HL-60/S4 treated with phorbol 12-myristate 13-acetate at 8.2 ng/mL for 4 days and 3 days (cell line): ENCODE data around the gene SLC35A1.
"Not testable (repeated sequence)": the region's sequence is repeated elsewhere in the genome, so short reads cannot be mapped to it uniquely, and the experiment has no call there.

ENCODE experiments used
- in situ Hi-C: fragments of 300-500 bp; cut with MboI; formaldehyde crosslinking; loops from 2 replicates; pipeline ENCODE4 v1.15.0; 2022; ENCODE audit warnings: low sequenced_read_pairs

The SLC35A1 gene

GRCh38 chr6:87472525-87473418 lies at the start of gene SLC35A1:
TSS of gene SLC35A1 (plus strand) at chr6:87472974. CDS start at chr6:87473004, 30 bp downstream.
- in situ Hi-C loops = no loop called here

GRCh38 chr6:87426789-87427188 lies 46.0 kb upstream of the SLC35A1 start:
- in situ Hi-C loops = no loop called here

GRCh38 chr6:87430499-87430898 lies 42.3 kb upstream of the SLC35A1 start:
- in situ Hi-C loops = no loop called here

- in situ Hi-C loops = no loop called here
Measured at GRCh38 chr6:87431263-87431662, 41.5 kb upstream of the SLC35A1 start.

GRCh38 chr6:87436435-87436834 lies 36.3 kb upstream of the SLC35A1 start:
- in situ Hi-C loops = no loop called here

- in situ Hi-C loops = no loop called here
Measured at GRCh38 chr6:87441711-87442110, 31.1 kb upstream of the SLC35A1 start.

- in situ Hi-C loops = no loop called here
Measured at GRCh38 chr6:87444362-87444761, 28.4 kb upstream of the SLC35A1 start.

- in situ Hi-C loops = no loop called here
Measured at GRCh38 chr6:87465051-87465450, 7.7 kb upstream of the SLC35A1 start.

- in situ Hi-C loops = no loop called here
Measured at GRCh38 chr6:87473419-87473903, 687 bp downstream of the SLC35A1 start.

- in situ Hi-C loops = no loop called here
Measured at GRCh38 chr6:87481931-87482330, 9.2 kb downstream of the SLC35A1 start.

GRCh38 chr6:87482366-87482765 lies 9.6 kb downstream of the SLC35A1 start:
- in situ Hi-C loops = no loop called here

GRCh38 chr6:87483929-87484328 lies 11.2 kb downstream of the SLC35A1 start:
- in situ Hi-C loops = no loop called here

GRCh38 chr6:87484491-87484890 lies 11.7 kb downstream of the SLC35A1 start:
- in situ Hi-C loops = no loop called here

GRCh38 chr6:87487555-87487954 lies 14.8 kb downstream of the SLC35A1 start:
- in situ Hi-C loops = no loop called here

- in situ Hi-C loops = not testable (repeated sequence)
Measured at GRCh38 chr6:87489326-87489725, 16.6 kb downstream of the SLC35A1 start.

GRCh38 chr6:87494761-87495422 lies 22.1 kb downstream of the SLC35A1 start:
- in situ Hi-C loops = no loop called here

- in situ Hi-C loops = no loop called here
Measured at GRCh38 chr6:87498048-87498447, 25.3 kb downstream of the SLC35A1 start.

GRCh38 chr6:87501809-87502572 lies 29.2 kb downstream of the SLC35A1 start:
- in situ Hi-C loops = no loop called here

- in situ Hi-C loops = no loop called here
Measured at GRCh38 chr6:87504441-87504840, 31.7 kb downstream of the SLC35A1 start.

- in situ Hi-C loops = no loop called here
Measured at GRCh38 chr6:87514831-87515230, 42.1 kb downstream of the SLC35A1 start.

GRCh38 chr6:87518453-87518852 lies 45.7 kb downstream of the SLC35A1 start:
- in situ Hi-C loops = no loop called here
